DOHH2 (cell line): ENCODE results near the gene MZT2A.
"Not testable (repeated sequence)": the region's sequence is repeated elsewhere in the genome, so short reads cannot be mapped to it uniquely, and the experiment has no call there.

Source experiments
- EZH2phosphoT487 ChIP-seq: fragments of 200-600 bp; sonication (generic); IDR thresholded peaks from 2 replicates; pipeline ENCODE4 v1.6.1; 2017; ENCODE audit warnings: borderline replicate concordance, mild to moderate bottlenecking, antibody characterized with exemption, low read length, moderate library complexity, mixed read lengths
- TF ChIP-seq, protein P1 (sequence below): fragments of 200-600 bp; sonication (generic); IDR thresholded peaks from one replicate; pipeline ENCODE4 v1.5.1; 2014; ENCODE audit warnings: antibody characterized with exemption, mild to moderate bottlenecking, low read depth, low read length; ENCODE audit not compliant: poor library complexity, severe bottlenecking

- TF ChIP-seq, protein P1, sequence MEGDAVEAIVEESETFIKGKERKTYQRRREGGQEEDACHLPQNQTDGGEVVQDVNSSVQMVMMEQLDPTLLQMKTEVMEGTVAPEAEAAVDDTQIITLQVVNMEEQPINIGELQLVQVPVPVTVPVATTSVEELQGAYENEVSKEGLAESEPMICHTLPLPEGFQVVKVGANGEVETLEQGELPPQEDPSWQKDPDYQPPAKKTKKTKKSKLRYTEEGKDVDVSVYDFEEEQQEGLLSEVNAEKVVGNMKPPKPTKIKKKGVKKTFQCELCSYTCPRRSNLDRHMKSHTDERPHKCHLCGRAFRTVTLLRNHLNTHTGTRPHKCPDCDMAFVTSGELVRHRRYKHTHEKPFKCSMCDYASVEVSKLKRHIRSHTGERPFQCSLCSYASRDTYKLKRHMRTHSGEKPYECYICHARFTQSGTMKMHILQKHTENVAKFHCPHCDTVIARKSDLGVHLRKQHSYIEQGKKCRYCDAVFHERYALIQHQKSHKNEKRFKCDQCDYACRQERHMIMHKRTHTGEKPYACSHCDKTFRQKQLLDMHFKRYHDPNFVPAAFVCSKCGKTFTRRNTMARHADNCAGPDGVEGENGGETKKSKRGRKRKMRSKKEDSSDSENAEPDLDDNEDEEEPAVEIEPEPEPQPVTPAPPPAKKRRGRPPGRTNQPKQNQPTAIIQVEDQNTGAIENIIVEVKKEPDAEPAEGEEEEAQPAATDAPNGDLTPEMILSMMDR: not testable (repeated sequence)
- TF ChIP-seq EZH2phosphoT487: not testable (repeated sequence)
Measured at GRCh38 chr2:131454914-131455313, 37.3 kb downstream of the MZT2A start.
